ENCODE data around the gene SCN5A.

Gene SCN5A

DNA sequence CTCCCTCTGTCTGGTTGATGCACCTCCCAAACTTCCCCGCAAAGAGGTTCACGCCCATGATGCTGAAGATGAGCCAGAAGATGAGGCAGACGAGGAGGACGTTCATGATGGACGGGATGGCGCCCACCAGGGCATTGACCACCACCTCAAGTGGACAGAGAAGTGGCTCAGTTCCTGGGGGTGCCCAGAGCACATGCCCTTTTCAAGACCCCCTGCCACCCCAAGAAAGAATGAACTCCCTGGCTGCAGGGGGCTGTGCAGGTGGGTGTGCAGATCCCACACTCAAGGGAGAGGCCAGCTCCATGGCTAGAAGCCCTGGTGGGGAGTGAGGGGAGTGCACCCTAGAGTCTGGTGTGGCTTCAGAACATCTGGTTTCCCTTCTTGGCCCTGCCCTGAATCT, 89.2 kb downstream of the SCN5A start:
- DNase-seq (ENCODE audit: low read depth) = no peak

DNA sequence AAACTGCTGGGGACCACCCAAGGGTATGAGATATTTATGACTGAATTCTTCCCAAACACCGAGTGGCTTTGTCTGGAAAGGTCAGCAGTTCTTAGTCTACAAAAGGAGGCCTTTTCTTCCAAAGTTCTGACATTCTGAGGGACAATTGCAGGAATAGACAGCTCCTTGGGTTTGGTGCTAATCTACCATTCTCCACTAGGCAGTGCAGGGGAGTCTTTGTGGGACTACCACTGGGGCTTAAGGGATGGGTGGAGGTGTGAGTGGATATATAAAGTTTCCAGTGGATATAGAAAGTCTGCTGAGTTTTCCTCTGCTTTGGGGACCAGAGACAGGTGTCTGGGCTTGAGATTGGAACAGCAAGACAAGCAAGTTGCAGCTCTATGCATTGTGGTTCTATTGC, 90.6 kb downstream of the SCN5A start:
- DNase-seq (ENCODE audit: low read depth) = no peak

DNA sequence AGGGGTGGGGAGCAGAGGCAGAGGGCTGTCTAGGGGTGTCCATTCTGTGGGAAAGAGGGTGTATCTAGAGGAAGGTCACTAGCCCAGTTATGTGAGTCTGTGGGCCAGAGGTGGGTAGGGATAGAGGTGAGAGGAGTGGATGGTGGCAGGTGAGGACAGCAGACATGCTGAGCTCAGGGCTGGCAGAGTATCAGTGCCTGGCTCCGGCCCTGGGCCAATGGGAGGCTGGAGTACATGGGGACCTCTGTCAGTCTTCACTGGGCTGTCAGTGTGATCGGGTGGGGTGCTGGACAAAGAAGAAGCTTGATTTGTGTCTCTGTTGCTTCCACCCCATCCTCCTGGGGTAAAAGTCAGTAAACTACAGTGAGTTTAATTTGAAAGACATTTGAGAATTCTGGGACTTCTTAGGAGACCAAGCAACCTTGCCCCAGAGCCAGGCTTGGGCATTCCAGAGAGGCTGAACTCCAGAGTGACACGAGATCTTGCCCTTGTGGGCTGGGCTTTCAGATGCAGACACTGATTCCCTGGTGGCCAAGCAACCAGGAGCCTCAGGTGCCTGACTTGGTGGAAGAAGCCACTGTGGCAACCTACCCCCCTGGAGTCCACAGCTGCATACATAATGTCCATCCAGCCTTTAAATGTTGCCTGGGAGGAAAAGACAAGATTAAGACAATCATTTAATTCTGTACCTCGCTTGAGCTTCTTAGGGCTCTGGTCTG, 92.7 kb downstream of the SCN5A start:
- DNase-seq (ENCODE audit: low read depth) = no peak

DNA sequence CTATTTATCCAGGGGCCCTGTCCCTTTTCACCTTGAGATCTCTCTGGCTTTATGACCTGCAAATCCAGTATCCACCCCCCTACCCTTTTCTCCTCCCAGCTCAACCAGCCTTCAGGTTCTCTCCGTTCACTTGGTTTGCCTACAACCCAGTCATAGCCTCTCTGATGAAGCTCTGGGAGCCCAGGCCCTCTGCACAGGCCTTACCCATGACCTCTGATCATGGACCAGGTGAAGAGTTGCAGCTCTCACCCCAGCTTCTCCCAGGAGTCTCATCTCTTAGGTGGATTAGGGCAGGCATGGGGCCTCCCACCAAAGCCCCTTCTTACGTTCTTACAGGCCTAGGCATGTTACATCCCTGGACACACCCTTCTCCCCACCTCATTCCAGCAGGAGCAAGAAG, 93.6 kb downstream of the SCN5A start:
- no peak for DNase-seq (ENCODE audit: low read depth)

DNA sequence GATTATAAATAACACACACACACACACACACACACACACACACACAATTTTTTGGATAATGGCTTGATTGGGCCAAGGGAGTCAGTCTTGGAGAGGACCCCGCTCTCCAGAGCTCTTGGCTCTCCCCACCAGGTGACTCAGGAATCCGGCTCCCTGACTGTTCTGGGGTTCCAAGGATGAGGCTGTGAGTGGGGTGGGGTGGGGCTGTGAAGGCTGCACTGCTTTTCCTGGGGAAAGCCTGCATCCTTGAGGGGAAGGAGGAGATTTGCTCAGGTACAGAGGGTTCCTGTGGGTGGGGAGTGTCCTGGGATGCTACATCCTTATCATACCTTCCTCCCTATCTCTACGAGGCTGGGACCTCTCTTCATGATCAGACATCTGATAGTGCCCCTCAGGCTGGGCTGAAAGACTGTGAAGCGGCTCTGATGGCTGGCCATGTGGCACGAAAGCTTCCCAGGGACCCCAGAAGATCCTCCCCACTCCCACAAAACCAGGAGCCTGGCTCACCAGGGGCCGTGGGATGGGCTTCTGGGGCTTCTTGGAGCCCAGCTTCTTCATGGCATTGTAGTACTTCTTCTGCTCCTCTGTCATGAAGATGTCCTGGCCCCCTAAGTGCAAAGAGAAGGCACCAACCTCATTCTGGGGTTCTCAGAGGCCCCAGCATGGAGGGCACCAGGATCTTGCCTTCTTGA, 94.2 kb downstream of the SCN5A start:
- no peak for DNase-seq (ENCODE audit: low read depth)

DNA sequence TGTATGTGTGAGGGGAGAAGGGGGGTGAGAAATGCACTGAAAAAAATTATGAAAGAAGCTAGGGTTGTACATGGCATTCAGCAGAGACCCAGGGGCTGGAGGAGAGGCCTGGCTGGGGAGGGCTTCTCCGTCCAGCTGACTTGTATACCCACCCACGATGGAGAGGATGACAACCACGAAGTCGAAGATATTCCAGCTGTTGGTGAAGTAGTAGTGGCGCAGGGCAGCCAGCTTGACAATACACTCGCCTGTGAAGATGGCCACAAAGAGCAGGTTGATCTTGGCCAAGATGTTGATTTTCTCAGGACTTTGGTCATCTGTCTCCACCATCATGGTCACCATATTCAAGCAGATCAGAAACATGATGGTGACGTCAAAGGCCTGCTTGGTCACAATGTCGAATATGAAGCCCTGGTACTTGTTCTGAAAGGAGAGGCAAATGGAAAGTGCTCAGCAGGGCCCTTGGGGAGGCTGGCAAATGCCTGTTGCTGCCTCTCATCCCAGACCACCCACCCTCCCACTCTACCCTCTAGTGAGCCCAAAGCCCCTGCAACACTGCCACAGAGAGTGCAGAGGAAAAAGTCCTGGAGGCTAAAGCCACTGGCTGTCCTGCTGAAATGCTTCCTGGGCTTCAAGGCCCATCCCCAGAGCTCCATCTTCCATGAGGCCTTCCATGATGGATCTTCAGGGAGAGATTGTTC, 95.2 kb downstream of the SCN5A start:
- DNase-seq (ENCODE audit: low read depth) = no peak

DNA sequence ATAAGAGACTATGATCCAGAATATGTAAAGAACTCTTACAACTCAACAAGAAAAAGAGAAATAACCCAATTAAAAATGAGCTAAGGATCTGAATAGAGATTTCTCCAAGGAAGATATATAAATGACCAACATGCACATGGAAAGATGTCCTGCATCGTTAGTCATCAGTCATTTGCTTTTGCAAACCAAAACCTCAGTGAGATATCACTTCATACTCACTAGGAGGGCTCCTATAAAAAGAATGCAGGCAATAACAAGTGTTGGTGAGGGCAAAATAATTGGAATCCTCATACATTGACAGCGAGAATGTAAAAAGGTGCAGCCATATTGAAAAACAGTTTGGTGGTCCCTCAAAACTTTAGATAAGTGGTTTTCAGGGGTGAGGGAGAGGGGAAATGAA, 96.4 kb downstream of the SCN5A start:
- DNase-seq (ENCODE audit: low read depth) = no peak

DNA sequence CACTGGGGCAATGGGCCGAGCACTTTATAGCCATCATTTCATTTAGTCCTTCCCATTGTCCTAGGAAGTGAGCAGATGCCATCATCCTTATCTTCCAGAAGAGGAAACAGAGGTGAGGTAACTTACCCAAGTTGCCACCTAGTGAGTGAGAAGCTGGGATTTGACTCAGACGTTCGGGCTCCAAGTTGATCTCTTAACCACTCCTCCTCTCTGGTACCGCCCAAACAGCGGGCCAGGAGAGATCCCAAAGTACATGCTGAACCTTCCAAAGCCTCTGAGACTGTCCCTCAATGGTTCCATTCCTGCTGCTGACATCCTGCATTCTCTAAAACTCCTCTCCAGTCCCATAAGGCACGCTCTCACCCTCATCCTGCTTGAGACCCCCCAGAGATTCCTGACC, 97.1 kb downstream of the SCN5A start:
- DNase-seq (ENCODE audit: low read depth) = no peak

DNA sequence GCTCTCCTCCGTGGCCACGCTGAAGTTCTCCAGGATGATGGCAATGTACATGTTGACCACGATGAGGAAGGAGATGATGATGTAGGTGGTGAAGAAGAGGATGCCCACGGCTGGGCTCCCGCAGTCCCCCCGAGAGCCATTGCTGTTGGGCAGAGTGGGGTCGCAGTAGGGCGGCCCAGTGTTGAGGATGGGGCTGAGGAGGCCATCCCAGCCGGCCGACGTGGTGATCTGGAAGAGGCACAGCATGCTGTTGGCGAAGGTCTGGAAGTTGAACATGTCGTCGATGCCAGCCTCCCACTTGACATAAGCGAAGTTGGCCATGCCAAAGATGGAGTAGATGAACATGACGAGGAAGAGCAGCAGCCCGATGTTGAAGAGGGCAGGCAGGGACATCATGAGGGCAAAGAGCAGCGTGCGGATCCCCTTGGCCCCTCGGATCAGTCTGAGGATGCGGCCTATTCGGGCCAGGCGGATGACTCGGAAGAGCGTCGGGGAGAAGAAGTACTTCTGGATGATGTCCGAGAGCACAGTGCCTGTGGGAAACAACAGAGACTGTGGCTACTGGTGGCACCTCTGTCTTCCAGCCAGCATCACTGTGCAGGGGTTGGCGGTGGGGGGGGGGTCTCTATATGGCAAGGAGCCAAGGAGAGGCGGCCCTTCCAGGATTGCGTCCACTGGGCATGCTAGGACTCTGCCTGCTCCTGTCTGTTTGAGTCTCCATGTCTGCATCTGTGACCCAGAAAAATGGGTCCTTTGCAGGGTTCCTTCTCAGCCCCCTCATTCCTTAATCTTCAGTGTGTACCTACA, 98.3 kb downstream of the SCN5A start:
- DNase-seq (ENCODE audit: low read depth) = no peak

DNA sequence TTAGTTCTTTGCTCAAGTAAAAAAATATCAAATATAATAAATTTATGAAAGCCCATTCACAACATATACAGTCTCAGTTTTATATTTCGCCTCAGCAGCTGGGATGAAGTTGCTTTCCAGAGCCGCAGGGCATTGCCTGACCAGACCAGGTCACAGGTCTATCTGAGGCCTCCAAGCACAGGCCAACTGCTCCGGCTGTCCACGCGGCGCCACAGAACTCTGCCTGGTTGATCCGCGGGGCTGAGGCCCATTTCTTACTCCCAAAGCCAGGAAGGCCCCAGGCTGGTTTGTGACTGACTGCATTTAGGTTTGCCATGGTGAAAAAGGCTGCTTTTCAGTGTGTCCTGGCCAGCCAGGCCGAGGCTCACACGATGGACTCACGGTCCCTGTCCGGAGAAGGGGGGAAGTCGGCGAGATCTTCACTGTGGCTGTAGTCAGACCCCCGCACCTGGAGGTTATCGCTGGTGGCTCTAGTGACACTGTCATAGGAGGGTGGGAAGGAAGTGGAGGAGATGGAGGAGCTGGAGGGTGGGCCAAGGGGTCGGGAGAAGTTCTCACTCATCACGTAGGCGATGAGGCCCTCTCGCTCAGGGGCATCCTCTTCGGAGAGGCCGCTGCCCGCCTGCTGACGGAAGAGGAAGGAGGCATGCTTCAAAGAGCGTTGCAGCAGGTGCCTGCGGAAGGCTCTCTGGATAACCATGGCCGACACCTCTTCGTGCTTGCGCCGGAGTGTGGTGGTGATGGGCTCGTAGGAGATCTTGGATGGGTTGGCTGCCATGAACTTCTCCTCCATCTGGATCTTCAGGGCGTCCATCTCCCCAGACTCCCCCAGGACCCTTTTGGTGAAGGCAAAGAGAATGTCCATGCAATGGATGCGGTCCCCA, 99.3 kb downstream of the SCN5A start:
- DNase-seq (ENCODE audit: low read depth) = no peak

DNA sequence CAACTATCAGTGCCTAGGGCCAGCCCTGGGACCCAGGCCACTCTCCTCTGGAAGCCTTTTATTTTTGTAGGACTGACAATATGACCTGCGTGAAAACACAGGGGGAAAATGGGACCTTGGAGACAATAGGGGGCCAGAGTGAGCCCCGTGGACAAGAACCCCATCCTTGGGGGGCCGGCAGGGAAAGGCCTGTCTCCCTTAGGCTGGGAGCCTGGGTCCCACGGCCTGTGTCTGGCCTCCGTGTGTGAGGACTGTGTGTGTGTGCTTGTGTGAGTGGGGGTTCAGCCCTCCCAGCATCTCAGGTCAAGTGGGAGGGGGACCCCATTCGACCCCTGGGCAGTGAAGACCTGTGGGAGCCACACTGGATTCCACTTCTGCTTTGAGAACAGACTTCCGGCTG, 100.0 kb downstream of the SCN5A start:
- DNase-seq (ENCODE audit: low read depth) = no peak

DNA sequence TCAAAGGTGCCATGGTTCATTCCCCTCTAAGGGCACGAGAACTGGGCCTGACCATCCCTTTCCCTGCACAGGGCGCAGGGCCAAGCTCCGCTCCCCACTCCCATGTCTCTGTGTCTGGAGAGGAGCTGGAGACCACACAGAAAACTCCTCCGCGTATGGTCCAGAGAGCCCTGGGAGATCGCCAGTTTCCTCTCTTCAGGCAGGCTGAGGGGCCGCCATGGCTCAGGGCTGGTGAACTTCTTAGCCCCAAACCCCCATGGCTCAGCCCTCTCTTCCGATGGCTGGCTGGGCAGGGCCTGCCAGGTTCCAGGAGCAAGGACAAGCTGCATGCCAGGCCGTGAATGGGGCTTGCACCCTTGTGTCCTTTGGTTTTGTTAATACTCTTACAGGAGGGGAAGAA, 100.4 kb downstream of the SCN5A start:
- no peak for DNase-seq (ENCODE audit: low read depth)

DNA sequence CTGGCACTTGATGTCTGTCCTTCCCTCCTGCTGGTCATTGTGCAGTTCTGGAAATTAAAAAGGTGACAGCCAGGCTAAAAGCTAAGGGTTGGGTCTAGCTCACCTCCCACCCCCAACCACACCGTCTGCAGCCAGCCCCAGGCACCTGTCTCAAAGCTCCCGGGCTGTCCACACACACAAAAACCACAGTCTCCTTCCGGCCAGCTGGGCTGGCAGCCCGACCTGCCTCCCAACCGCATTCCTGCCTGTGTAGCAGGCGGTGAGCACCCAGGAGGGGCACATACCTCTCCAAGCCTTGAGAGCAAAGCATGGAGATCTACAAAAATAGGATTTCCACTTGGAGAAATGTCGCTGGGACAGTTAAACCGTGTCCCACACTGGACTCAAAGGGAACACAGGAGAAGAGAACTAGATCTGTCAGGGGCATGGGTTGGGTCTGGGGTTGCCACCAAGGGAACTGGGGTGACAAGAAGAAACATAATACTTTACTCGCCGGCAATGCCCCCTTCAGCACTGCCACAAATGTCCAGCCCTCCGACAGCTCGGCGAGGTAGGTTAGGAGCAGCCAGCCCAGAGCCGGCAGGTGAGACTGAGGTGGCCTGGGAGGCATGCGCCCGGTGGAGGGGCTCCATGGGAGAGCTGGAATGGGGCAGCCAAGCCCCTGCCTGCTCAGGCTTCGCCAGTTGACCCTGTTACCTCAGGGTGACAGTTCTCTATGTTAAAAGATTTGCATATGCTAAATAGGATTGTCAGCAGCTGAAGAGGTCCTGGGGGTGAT, 101.1 kb downstream of the SCN5A start:
- no peak for DNase-seq (ENCODE audit: low read depth)

DNA sequence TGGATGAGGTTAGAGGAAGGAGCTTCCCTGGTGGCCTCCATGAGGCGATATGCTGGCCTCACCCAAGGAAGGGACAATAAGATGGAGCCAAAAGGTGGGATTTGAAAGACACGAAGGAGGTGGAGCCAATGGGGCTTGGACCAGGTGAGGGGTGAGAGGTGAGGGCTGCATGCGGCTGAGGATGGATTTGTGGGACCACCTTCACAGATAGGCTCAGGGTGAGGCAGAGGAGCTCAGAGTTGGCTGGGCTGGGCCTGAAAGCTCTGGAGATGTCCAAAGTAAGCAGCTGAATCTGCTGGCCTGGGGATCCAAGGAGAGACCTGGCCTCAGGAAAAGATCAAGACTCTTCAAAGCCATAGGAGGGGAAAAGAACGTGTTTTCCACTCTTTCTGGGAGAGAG, 103.5 kb downstream of the SCN5A start:
- DNase-seq (ENCODE audit: low read depth) = no peak

DNA sequence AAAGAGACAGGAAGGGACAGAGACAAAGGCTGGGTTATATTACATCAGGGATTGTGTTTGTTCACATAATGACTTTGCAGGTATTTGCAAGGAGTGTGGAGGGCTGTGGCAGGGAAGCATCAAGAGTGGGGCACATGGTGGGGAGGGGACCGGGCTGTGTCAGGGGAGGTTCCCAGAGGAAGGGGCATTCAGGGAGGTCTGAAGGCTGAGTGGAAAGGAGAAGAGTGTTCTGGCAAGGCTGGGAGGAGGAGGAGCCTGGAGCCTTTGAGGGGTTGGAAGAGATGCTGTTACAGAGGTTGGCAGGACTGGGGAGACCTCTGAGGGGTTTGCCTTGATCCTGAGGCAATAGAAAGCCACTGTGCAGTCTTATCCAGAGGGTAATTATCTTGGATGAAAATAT, 103.9 kb downstream of the SCN5A start:
- DNase-seq (ENCODE audit: low read depth) = no peak

DNA sequence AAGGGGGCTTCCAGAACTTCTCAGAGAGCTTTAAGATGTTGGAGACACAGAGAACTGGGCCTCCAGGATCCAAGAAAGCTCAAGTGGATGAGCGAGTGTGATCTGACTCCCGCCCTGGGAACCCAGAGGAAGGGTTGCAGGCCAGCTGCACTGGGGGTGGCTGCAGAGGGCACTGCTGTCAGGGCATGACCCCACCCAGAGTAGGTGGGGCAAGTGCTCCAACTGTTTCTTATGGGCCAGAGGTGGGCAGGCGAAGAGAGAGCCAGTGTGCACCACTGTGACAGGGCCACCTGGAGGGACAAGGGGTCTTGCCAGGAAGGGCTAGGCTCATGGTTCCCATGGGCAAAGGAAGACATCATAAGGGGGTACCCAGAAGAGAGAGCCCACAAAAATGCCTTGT, 104.6 kb downstream of the SCN5A start:
- DNase-seq (ENCODE audit: low read depth) = no peak

DNA sequence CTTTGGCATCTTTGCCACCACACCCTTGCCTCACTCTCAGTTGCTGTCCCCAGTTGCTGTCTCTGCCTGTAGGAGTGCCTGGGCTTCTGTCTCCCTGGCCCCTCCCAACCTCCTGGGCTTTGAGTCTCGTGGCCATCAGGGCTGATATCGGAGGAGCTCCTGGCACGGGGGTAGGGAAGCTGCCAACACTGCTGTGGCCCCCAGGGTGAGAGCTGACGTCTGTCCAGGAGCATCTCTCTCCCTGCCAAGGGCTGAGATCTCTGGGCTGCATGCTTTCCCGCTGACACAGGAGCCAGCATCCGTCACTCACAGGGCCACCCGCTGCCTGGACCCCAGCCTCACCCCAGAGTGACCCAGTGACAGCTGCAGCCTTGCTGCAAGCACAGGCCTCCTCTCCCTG, 105.9 kb downstream of the SCN5A start:
- no peak for DNase-seq (ENCODE audit: low read depth)

DNA sequence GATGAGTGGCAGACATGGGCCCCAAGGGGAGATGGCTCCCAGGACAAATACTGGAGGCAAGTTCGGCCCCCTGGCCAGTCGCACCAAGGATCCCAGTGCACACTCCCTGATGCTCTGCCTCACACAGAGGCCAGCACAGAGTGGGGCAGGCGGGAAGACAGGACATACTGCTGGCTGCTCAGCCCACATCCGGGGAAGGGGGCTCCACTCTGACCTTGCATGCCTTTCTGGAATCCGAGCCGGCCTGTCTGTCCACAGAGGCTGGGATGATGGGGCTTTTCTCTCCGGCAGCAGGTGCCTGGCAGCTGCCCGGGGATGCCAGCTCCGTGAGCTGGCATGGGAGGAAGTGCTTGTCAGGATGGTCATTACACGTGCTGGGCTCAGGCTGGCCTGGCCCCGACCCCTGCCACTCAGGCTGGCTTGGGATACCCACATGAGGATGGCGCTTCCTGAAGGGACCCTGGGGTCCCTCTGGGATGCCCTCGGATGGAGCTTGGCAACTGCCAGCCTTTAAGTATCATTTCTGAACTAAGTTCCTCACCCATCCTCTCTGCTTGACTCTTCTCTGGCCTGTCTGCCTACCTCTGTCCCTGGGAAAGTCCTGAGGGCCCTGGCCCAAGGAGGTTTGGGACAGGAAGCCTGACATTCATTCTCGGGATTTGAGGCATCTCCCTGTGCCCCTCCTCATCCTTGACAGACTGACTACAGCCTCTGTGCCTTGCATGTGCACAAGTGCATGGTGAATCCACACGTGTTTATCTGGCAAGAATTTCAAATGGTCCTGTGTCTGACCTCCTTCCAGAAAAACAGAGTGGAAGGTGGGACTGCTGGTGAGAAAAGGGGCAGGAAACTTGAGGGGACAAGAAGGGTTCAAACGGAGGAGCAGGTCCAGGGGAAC, 106.8 kb downstream of the SCN5A start:
- DNase-seq (ENCODE audit: low read depth) = no peak

DNA sequence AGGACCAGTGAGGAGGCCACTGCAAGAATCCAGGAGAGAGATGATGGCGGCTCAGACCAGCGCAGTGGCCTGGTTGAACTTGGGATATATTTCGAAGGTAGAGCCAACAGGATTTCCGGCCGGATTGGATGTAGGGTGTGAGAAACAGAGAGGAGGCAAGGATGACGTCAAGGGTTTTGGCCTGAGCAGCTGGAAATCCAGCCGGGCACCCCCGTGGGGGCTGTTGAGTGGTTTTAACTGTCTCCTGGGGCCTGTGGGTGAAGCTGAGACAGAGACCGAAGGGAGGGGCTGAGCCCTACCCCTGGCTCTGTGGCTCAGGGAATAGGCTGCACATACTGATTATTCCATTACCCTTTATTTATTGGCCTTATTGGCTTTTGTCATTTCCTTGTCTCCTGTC, 107.7 kb downstream of the SCN5A start:
- DNase-seq (ENCODE audit: low read depth) = no peak
